A673 (cell line): ENCODE results near the gene TLR5. TPM values are rescaled to one million over a fixed set of nuclear protein-coding genes. Genes with fewer than 3 reads are reported as not detected.
A peak's percentile ranks its signal among the peaks of the same experiment; 100 is the strongest.

Source experiments
- BruUV-seq: library from RNA; stranded (reverse); fragments of 400-500 nt; replicated peaks from 2 replicates; lab custom pipeline; 2021; lab: Mats Ljungman, UMichigan
- CTCF ChIA-PET: fragments of 300-600 bp; sonication (Branson Sonifier 250); formaldehyde crosslinking; loops from one replicate; lab custom pipeline; 2022; ENCODE audit warnings: antibody characterized with exemption; lab: Charles Lee
- POLR2A ChIA-PET: fragments of 300-600 bp; sonication (Branson Sonifier 250); formaldehyde crosslinking; loops from one replicate; lab custom pipeline; 2022; ENCODE audit warnings: antibody characterized with exemption; ENCODE audit not compliant: low non-redundant PET; lab: Charles Lee
- DNase-seq: peaks from one replicate; pipeline ENCODE4 v3.0.0-alpha.2; 2015; ENCODE audit warnings: low spot score
- H3K27ac ChIP-seq: fragments of 200-600 bp; sonication (generic); 2 replicates; pipeline ENCODE4 v1.5.1; 2016; ENCODE audit warnings: mixed run types, low read depth, mild to moderate bottlenecking, mixed read lengths, antibody characterized with exemption, low read length; ENCODE audit not compliant: poor library complexity, severe bottlenecking
- H3K27me3 ChIP-seq: fragments of 200-600 bp; sonication (generic); replicated peaks from 2 replicates; pipeline ENCODE4 v1.6.1; 2017; ENCODE audit warnings: mixed run types, low read depth, mild to moderate bottlenecking, mixed read lengths, antibody characterized with exemption, low read length; ENCODE audit not compliant: insufficient read depth, poor library complexity
- H3K36me3 ChIP-seq: fragments of 200-600 bp; sonication (generic); 2 replicates; pipeline ENCODE4 v1.6.1; 2016; ENCODE audit warnings: mixed run types, mild to moderate bottlenecking, mixed read lengths, antibody characterized with exemption, low read length; ENCODE audit not compliant: insufficient read depth, poor library complexity, severe bottlenecking
- H3K4me1 ChIP-seq: fragments of 200-600 bp; sonication (generic); 2 replicates; pipeline ENCODE4 v1.6.1; 2017; ENCODE audit warnings: mixed run types, mild to moderate bottlenecking, mixed read lengths, antibody characterized with exemption, low read length; ENCODE audit not compliant: insufficient read depth, poor library complexity, severe bottlenecking
- H3K4me3 ChIP-seq: fragments of 200-600 bp; sonication (generic); 2 replicates; pipeline ENCODE4 v1.5.1; 2016; ENCODE audit warnings: low read depth, mixed run types, mild to moderate bottlenecking, mixed read lengths, low read length; ENCODE audit not compliant: poor library complexity, severe bottlenecking
- H3K9me3 ChIP-seq: fragments of 200-600 bp; sonication (generic); 2 replicates; pipeline ENCODE4 v1.6.1; 2016; ENCODE audit warnings: mixed run types, low read depth, mild to moderate bottlenecking, mixed read lengths, antibody characterized with exemption, low read length; ENCODE audit not compliant: poor library complexity, severe bottlenecking
- CTCF ChIP-seq: fragments of 300-800, 200-600 bp; sonication (generic); conservative IDR thresholded peaks from 2 replicates; pipeline ENCODE4 v1.5.1; 2017; ENCODE audit warnings: low read depth, mild to moderate bottlenecking, antibody characterized with exemption, low read length, moderate library complexity, mixed read lengths
- EZH2 ChIP-seq: fragments of 200-600 bp; sonication (generic); IDR thresholded peaks from 2 replicates; pipeline ENCODE4 v1.6.1; 2017; ENCODE audit warnings: borderline replicate concordance, low read depth, mild to moderate bottlenecking, mixed read lengths, antibody characterized with exemption, low read length; ENCODE audit not compliant: poor library complexity, severe bottlenecking
- intact Hi-C: fragments of 100-400 bp; cut with micrococcal nuclease; formaldehyde crosslinking; loops from one replicate; pipeline ENCODE4 v1.10.0; 2022; ENCODE audit not compliant: unreplicated experiment
- total RNA-seq: library from RNA; stranded (reverse); gene quantifications from 2 replicates; pipeline ENCODE4 v1.2.3, GENCODE V29; 2021

TLR5 gene
- total RNA-seq, 1 experiment from 2014 or later, result 0.95 TPM

DNA sequence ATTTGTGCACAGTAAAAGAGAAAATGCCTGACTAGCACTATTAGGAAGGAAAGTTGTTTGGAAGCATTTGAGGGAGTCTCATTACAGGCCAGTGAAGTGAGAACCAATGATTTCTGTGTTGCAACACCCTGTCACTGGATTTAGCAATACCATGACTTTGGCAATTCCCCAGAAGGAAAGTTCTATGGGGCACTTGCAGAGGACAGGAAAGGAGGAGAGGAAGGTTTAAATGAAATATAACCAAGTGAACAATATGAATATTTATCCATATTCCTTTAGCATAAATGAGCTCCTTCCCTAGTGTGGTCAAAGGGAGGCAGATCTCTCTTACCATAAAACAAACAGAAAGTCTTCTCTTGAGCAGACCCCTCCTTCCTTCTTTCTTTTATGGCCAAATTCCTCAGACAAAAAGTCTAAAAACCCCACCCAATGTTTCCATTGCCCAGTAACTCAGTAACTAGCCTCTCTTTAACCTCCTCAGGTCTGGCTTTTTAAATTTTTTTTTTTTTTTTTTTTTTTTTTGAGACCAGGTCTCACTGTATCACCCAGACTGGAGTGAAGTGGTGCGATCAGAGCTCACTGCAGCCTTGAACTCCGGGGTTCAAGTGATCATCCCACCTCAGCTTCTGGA is 5.5 kb downstream of the TLR5 start:
- H3K4me1 ChIP-seq, result peaks cover 31% of the 10 kb centered on the region
- ChIA-PET CTCF (interaction anchor here (0.5 to 0.6 kb wide), 2 partner anchors 101 to 693 kb away, joined by 4 to 7 read pairs; no protein-coding TSS in a partner anchor), POLR2A (no interaction called here)
- intact Hi-C loops, result loop anchor here (10.0 kb wide), 2 partner anchors 227 to 673 kb away; partner anchors contain the start of gene SUSD4
- no peak for TF ChIP-seq CTCF
- no peak for TF ChIP-seq EZH2
- no peaks in the 10 kb centered on the region for H3K27me3 ChIP-seq
- DNase-seq, result peak; percentile 75
- no peak overlapping the region for H3K27ac ChIP-seq
- no peak overlapping the region for H3K4me3 ChIP-seq
- H3K36me3 ChIP-seq, result no peaks in the 10 kb centered on the region
- no peaks in the 10 kb centered on the region for H3K9me3 ChIP-seq
- BruUV-seq, result no TSS peak

DNA sequence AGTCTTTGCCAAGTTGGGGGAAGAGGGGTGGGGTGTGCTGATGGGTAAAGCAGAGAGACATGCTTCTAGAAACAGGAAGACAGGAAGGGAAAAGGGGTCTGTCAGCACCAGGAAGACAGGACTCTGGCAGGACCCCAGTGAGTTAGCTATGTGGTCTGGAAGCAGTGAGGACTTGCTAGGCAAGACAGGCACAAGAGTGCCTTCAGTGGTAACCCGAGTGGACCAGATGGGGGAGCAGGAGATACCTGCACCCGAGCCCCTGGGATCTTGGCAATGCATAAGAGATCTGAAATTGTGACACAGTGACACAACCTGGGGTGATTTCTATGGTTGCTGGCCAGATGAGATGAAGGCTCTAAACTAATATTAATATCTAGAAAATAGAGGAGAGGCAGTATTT is 7.0 kb downstream of the TLR5 start:
- BruUV-seq, result no TSS peak
- no peaks in the 10 kb centered on the region for H3K36me3 ChIP-seq
- no peaks in the 10 kb centered on the region for H3K9me3 ChIP-seq
- TF ChIP-seq EZH2 (no peak), CTCF (no peak)
- ChIA-PET POLR2A (no interaction called here), CTCF (no interaction called here)
- peaks cover 19% of the 10 kb centered on the region for H3K4me1 ChIP-seq
- H3K27ac ChIP-seq, result no peak overlapping the region
- intact Hi-C loops, result loop anchor here (10.0 kb wide), 2 partner anchors 229 to 671 kb away; partner anchors contain the start of gene SUSD4
- no peak for DNase-seq
- H3K27me3 ChIP-seq, result no peaks in the 10 kb centered on the region
- no peak overlapping the region for H3K4me3 ChIP-seq

DNA sequence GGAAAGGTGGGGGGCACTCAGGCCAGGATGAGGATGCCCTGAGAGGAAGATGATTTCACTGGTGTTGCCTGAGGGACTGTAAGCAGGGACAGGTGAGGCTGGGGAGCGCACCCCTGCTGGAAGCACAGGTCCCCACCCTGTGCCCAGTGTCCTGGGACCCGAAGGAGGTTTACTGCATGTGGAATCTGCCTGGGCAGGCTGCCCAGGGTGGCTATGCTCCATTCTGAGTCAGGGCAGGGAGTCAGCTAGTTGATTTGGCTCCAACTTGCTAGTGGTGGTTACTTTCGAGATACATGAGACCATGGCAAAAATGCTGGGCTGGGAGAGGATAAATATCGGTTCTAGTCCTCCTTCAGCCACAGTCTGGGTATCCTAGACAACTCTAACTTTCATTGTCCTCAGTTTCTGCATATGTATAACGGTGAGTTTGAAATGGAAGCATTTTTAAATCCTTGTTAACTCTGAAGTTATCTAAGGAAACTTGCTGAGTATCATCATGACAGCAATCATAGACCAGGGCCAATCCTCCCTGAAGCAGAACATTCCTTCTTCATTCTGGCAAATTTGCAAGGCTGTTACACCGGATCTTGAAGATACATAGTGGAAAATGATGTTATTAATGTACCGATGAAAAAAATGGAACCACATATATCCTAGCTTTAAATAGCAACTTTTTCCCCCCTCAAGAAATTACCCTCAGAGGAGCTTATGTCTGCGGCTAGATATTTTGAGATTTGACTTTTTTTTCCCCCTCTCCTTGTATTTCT is 7.7 kb downstream of the TLR5 start:
- peaks cover 19% of the 10 kb centered on the region for H3K4me1 ChIP-seq
- intact Hi-C loops, result loop anchor here (10.0 kb wide), 2 partner anchors 229 to 671 kb away; partner anchors contain the start of gene SUSD4
- CTCF ChIA-PET, result no interaction called here
- no peak overlapping the region for H3K27ac ChIP-seq
- BruUV-seq, result no TSS peak
- H3K9me3 ChIP-seq, result no peaks in the 10 kb centered on the region
- DNase-seq, result no peak
- no peaks in the 10 kb centered on the region for H3K27me3 ChIP-seq
- H3K36me3 ChIP-seq, result no peaks in the 10 kb centered on the region
- TF ChIP-seq EZH2, result no peak
- no peak for TF ChIP-seq CTCF
- POLR2A ChIA-PET, result no interaction called here
- H3K4me3 ChIP-seq, result no peak overlapping the region
